Stimulated activated CD8-positive, alpha-beta memory T cell treated with anti-CD3 and anti-CD28 coated beads, Interleukin-15, amount 100 ng/mL, for 1 hour (primary cell): Measurements from ENCODE around the gene CD200.

ENCODE experiments used
- DNase-seq: peaks from one replicate; pipeline ENCODE4 v3.0.0-alpha.2; 2020; ENCODE audit warnings: low read depth

CD200 gene

DNA sequence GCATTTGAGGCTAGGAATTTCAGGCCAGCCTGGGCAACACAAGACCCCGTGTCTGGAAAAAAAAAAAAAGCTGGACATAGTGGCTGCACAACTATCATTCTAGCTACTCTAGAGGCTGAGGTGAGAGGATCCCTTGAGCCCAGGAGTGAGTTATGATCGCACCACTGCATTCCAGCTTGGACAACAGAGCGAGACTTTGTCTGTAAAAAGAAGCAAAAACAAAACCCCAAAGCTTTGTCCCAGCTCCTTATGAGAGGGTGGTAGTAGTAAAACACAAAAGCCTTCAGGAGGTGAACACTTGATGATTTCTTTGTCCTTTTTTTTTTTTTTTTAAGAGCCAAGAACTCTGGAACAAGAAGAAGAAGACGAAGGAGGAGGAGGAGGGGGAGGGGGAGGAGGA lies 1.1 kb upstream of the CD200 start:
- DNase-seq = no peak

DNA sequence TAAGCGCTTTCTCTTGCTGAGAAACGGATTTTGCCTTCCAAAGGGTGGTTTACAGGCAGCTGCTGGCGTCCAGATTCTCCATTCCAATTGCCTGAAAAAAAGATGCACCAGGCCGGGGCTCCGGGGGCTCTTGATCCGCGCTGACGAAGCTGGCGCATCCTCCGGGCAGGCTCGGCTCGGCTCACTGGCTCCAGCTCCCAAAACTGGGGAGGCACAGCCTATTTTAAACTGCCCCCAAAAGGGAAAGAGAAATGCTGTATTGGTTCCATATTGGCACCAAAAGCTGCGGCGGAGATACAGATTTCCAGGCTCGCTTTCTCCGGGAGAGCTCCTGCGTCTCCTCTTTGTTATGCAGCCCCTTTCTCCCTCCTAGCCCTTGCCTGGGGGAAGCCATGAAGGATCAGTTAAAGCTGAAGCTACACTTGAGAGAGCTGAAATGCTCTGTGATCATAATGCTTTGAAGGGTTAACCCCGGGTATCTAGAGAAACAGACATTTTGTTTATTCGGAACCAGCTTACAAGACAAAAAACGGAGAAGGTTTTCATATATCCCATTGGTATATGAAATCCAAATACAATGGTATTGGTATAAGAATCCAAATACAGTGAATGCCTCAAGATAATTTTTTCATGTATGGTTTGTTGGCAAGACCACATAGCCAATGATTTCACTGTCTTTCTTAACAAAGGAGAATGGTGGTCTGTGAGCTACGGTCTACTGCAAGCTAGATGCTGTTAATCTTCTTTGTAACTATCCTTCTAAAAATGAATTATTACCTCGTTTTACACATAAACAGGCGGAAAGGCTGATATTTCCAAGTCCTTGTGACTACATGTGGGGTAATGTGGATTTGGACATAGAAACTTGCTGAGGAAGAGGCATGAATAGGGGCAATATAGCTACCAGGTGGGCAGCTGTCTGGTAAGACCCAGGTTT lies 693 bp downstream of the CD200 start:
- DNase-seq = no peak

GRCh38 chr3:112334691-112335433 lies 1.9 kb downstream of the CD200 start:
- DNase-seq = no peak

DNA sequence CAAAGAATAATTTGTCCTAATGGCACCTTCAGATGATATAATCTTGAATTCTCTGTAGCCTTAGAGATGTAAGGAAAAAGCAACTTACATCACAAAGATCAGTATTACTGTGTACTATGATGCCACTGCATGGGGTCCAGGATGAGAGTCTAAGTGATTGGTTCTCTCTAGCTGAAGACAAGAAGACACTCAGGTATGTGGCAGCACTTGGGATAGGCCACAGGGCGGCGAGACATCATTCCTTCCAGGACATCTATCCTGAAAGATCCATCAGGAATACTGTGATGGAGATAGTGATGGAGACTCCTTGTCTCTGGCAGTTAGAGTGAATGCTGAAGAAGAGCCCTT lies 2.5 kb downstream of the CD200 start:
- DNase-seq = no peak

GRCh38 chr3:112338021-112338726 lies 5.2 kb downstream of the CD200 start:
- DNase-seq = no peak

DNA sequence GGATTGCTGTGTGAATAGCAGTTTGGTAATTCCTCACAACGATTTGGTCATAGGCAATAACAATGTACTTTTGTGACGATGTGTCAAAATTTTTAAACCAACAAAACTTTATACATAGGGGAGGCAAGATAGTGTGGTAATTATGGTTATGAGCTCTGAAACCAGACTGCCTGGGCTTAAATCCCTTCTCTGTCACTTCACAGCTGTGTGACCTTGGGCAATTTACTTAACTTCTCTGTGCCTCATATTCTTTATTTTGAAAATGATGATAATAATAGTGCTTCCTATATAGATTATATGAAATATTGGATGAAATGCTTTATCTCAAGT lies 5.7 kb downstream of the CD200 start:
- no peak for DNase-seq

GRCh38 chr3:112339134-112339533 lies 6.2 kb downstream of the CD200 start:
- DNase-seq = no peak

GRCh38 chr3:112339609-112340008 lies 6.7 kb downstream of the CD200 start:
- DNase-seq = no peak

- DNase-seq = no peak
Observed at GRCh38 chr3:112341386-112341785, 8.4 kb downstream of the CD200 start.

GRCh38 chr3:112345681-112346080 lies 12.7 kb downstream of the CD200 start:
- no peak for DNase-seq

GRCh38 chr3:112346491-112347122 lies 13.7 kb downstream of the CD200 start:
- no peak for DNase-seq

GRCh38 chr3:112348943-112349342 lies 16.0 kb downstream of the CD200 start:
- no peak for DNase-seq

DNA sequence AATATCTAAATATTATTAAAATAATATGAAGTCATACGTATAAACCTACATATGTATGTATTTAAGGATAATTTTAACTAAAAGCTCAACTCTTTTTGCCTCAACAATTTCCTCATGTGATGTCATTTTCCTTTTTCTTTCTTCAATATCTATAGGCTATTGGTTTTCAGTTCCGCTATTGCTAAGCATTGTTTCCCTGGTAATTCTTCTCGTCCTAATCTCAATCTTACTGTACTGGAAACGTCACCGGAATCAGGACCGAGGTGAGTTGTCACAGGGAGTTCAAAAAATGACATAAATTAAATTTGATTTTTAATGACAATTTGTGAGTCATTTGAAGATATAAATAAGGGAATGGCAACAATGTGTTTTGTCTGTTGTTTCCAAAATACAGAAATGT lies 16.6 kb downstream of the CD200 start:
- no peak for DNase-seq

GRCh38 chr3:112350018-112350810 lies 17.3 kb downstream of the CD200 start:
- DNase-seq = no peak

GRCh38 chr3:112351036-112351435 lies 18.1 kb downstream of the CD200 start:
- DNase-seq = no peak

GRCh38 chr3:112351823-112352222 lies 18.9 kb downstream of the CD200 start:
- no peak for DNase-seq

GRCh38 chr3:112352720-112353119 lies 19.8 kb downstream of the CD200 start:
- no peak for DNase-seq

DNA sequence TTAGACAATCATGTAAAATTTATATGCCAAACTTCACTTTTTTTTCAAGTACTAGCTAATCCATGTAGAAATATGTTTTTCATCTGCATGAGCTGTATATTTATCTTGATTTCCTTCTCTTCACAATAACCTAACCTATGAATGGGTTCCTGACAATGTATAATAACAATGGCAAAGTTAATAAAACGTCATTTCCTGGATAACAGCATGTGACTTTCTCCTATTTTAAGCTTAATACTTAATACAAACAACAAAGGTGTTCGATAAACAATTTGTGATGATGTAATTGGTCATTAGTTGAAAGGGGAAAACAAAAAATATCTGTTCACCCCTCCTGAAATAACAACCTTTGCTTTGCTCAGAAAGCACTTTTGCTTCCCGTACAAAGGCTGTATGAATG lies 20.4 kb downstream of the CD200 start:
- DNase-seq = no peak

DNA sequence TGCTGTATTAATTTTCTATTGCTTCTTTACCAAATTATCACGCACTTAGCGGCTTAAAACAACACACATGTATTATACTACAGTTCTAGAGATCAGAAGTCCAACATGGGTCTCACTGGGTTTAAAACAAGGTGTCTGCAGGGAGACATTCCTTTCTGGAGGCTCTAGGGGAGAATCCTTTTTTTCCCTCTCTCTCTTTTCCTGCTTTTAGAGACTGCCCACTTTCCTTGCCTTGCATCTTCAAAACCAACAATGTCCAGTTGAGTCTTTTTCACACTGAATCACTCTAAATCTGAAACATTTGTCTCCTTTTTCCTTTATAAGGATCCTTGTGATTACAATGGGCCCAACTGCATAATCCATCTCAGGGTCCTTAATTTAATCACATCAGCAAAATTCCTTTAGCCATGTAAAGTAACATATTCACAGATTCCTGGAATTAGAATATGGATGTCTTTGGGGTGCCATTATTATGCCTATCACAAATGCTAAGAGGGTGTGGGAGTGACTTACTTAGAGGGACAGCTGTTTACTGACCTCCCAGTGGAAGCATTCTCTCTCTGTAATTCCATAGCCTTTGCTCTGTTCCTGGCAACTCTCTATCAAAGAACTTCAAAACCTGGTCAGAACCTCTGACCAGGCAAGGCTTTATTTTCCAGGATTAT lies 21.8 kb downstream of the CD200 start:
- no peak for DNase-seq

DNA sequence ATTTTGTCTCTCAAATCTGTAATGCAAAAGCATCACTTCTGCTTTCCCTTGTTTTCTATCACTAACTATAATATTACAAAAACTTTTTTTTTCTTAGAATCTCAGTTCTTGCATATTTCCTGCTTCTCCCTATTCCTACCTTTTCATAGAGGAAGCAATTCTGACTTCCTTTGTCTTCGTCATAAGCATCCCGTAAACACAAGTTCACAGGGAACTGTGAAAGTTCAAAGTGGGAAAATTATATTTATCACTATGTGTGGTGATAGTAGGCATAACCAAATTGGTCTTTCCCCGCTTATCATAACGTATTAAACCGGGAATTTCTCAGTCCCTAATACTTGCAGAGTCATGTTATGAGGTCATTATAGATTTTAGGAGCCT lies 22.3 kb downstream of the CD200 start:
- DNase-seq = no peak
